Activated CD4-positive, alpha-beta T cell treated with anti-CD3 and anti-CD28 coated beads for 24 hours (primary cell): ENCODE measurements around the gene RSPH1.

Experiments used
- DNase-seq, 2 donors: peaks; one replicate each; pipeline ENCODE4 v3.0.0-alpha.2; 2020; ENCODE audit warnings: low read depth in 2 of 2

Gene RSPH1

DNA sequence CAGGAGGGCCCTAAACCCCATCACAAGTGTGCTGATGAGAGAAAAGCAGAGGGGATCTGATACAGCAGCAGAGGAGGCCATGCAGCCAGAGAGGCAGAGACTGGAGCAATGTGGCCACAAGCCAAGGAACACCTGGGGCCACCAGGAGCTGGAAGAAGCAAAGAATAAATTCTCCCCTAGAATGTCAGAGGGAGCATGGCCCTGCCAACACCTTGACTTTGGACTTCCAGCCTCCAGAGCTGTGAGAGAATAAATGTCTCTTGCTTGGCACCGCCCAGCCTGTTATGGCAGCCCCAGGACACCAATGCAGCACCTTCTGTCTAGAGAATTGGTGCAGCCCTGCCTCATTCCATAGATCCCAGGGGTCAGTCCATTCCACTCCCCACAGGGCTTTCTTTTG is 67.0 kb downstream of the RSPH1 start:
- DNase-seq, result no peak

DNA sequence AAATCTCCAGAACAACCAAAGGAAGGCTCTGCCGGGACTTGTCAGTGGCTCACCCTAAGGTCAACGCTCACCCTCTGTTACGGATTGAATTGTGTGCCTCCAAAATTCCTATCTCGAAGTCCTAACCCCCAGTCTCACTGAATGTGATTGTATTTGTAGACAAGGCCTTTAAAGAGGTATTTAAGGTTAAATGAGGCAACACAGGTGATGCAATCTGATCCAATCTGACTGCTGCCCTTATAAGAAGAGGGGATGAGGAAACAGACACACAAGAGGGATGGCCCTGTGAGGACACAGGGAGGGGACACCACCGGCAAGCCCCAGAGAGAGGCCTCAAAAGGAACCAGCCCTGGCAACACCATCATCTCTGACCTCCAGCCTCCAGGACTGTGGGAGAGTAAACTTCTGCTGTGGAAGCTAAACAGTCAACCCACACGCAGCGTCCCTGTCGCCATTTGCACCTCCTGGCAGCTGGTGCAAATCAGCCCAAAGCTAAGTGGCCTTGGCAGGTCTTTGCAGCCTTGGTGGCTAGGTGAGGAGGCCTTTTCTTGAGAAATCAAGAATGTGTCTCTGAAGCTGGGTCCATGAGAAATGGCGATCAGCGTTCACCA is 68.1 kb downstream of the RSPH1 start:
- DNase-seq, result no peak

DNA sequence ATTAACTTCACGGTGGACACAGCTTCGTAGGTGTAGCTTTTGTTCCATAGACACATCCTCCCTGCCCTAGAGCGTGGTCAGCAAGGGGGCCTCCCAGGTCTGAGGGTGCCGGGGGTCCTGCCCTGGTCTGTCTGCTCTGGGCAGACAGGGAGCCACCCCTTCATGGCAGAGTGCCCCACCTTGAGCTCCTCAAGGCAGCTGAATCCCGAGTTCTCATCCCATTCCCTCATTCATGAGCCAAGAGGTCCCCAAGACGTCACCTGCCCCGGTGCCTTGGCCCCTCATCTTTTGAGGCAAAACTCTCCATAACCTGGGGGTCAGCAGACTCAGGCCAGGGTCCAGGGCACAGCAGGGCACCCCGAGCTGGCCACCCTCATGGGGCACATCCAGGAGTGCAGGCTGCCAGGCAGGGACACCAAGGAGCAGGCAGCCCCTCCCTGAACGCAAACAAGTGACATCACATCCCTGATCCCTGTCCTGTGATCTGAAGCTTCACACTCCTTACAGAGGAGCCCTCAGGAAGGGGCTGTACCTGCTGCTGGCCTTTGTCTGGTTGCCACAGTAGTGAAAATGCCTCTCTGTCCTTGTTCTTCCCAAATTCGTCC is 69.0 kb downstream of the RSPH1 start:
- DNase-seq, result no peak

DNA sequence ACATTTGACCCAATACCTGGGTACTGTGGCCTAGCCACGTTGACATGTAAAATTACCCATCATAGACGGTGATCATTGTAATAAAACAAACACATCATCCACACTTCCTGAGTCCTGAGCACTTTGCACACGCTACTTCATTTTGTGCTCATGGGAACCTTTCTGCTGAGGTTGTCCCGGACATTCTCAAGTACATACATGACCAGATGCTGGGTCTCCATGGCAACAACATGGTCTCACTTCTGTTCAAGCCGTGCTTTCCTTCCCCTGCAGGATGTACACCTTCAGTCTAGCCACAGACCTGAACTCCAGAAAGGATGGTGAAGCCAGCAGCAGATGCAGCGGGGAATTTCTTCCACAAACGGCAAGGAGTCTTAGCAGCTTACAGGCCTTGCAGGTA is 69.6 kb downstream of the RSPH1 start:
- no peak for DNase-seq

DNA sequence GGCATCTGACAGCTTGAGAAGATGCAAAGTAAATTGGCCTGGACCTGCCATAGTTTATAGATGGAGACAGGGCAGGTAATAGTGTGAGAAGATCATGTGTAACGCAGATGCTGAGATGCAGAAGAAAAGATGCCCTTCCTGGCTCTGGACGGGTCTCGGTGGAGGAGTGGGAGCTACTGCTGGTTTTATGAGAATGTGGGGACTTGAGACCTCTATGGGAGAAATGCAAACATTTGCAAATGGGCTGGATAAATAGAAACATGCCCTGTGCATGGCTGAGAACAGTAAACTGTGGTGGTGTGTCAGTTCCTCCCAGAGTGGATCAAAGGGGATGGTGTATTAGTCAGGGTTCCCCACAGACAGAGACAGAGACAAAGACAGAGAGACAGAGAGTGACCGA is 70.4 kb downstream of the RSPH1 start:
- DNase-seq, result no peak

DNA sequence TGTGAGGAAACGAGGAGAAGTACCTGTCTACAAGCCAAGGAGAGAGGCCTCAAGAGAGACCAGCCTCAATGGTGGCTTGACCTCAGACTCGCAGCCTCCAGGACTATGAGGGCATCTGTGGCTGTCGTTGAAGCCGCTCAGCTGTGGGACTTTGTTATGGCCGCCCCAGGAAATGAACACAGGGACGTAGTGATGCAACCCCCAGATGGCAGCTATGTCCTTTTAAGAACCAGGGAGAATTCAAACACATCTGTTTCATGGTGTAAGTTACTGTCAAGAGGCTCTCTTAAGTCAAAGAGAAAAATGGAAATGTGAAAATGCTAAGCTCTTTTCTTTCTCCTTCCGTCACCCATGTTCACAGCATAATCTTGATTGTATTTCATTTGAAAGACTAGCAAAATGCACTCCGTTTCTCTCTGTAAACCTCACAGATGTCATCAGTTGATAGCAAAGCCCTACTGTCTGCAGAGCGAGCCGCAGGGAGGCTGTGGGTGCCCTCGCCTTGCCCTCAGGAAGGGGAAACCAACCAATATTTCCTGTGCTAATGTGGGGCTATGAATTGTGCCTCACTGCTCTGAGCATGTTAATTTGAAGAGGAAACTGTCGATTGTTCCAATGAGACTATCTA is 71.0 kb downstream of the RSPH1 start:
- no peak for DNase-seq

DNA sequence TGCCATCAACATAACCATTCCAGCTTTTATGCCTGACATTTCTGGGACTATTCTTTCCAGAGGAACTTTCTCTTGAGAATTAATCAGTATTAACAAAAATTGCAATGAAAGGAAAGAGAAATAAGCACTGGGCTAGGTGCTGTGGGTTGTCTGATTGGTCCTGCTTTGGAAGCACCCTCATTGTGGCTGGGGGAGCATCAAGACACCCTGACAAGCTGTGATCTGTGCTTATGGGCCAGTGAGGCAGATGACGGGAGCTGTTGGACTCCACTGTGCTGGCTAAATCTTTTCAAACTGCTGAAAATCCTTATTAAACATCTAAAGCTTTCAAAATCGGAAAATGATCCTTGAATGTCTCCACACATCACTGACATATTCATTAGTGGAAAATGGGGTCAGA is 72.3 kb downstream of the RSPH1 start:
- DNase-seq, result no peak

DNA sequence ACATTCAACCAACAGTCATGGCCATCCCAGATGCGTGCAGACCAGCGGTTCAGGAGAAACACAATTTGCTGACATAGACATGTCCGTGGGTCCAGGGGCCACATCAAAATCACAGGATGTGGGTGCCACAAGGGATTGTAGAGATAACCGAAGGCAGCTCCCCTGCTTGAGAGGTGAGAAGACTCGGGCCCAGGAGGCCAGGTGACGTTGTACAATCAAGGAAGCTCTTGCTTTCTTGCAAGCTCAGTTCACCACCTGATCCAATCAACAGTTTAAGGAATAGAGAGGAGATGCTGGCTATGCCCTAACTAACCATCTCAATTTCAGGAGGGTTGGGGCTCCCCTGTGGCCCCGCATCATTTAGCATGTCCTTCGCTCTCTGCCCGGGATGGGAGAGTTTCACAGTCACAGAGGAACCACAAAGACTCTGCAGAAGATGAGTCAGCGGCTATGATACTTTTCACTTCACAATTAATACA is 72.8 kb downstream of the RSPH1 start:
- no peak for DNase-seq
